GM21529 (cell line): Measurements from ENCODE around the gene GLA.
A peak's percentile ranks its signal among the peaks of the same experiment; 100 is the strongest.

Experiments used
- ATAC-seq: cut with Tn5 transposase; IDR thresholded peaks from one replicate; pipeline ENCODE4 v1.9.1; 2021; ENCODE audit not compliant: unreplicated experiment

Gene GLA

DNA sequence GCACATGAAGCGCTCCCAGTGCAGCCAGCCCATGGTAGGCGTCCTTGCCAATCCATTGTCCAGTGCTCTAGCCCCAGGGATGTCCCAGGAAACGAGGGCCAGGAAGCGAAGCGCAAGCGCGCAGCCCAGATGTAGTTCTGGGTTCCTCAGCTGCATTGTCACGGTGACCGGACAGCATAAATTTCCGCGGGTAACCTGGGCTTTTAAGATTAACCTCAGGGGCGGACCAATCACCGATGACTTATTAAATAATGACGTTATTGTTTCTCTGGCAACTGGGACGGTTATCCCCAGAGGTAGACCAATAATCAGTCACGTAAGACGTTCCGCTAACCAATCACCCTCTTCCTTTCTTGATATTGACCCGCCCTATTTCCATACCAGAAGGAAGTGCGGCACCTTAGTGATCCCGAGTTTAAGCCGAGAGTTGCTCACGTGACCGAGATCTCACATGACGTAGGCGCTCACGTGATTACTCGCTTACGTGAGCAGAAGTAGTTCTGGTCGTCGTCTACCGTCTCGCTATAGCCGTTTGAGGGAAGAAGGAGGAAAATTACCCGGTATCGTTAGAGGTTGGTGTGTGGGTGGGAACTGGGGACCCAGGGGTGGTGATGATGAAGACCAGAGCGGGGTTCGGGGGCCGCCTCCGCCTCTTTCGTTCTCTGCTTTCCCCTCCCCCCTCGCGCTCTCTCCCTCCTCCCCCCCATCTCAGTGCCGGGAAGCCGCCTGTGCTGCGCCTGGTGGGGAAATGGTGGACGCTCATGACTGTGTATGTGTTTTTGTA is at the start of gene GLA, which contains the start of gene HNRNPH2:
Gene GLA, minus strand, starts transcription at position 178 of the 784 bp plus-strand sequence. Its CDS starts 22 bp downstream, at position 156.
Gene HNRNPH2, plus strand, starts transcription at position 475 of the 784 bp plus-strand sequence. CDS start 3,767 bp downstream, outside the sequence.
- ATAC-seq, result peak; percentile 93

DNA sequence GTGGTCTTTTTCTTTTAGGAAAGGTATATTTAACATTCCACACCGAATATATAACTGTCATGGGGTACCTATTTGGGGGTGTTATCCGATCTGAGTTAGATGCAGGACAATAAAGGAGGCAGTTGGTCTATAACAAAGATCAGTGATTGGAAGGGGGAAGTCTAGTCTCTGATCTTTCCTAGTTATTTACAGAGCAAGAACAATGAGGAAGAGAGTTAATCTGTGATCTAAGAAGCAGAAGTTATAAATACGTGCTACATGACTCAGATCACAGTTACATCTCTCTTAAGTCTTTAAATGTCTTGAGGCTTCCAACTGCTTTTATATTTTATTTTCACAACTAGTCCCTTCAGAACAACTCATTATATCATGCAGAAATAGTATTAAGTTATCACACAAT is 44.3 kb upstream of the GLA start:
- no peak for ATAC-seq

DNA sequence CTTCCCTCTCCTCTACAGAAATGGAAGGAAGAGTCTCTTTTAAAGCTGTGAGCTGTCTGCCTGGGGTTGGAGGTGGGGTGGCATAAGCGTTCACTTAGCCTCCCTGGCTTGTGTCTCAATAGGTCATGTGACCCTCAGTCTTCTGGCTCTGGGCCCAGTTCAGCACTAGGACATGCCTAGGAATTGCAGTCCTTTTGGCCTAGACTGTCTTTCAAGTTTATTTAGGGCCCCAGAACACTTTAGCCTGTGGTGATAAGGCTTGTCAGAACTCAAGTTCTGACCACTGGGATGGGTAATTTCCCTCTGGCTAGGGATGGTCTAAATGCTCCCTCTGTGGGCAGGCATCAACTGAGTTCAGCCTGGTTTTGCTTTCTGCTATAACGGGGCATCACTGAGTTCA is 43.2 kb upstream of the GLA start:
- no peak for ATAC-seq

DNA sequence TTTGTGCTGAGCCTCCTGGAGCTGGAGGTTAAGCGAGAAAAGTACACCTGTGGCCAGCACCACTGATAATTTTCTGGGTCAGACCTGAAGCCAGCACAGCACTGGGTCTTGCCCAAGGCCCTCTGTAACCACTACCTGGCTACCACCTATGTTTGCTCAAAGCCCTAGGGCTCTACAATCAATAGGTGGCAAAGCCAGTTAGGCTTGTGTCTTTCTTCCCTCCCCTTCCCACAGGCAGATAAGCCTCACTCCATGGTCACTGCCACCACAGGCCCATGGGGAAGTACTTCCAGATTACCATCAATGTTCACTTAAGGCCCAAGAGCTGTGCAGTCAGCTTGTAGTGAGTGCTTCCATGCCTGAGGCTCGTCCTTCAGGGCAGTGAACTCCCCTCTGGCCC is 42.4 kb upstream of the GLA start:
- ATAC-seq, result no peak

DNA sequence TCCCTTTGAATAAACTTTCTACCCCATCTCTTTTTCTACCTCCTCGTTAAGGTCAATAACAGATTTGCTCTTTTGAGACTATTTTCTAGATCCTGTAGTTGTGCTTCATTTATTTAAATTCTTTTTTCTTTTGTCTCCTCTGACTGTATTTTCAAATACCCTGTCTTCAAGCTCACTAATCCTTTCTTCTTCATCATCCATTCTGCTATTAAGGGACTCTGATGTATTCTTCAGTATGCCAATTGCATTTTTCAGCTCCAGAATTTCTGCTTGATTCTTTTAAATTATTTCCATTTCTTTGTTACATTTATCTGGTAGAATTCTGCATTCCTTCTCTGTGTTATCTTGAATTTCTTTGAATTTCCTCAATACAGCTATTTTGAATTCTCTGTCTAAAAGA is 41.6 kb upstream of the GLA start:
- ATAC-seq, result no peak

DNA sequence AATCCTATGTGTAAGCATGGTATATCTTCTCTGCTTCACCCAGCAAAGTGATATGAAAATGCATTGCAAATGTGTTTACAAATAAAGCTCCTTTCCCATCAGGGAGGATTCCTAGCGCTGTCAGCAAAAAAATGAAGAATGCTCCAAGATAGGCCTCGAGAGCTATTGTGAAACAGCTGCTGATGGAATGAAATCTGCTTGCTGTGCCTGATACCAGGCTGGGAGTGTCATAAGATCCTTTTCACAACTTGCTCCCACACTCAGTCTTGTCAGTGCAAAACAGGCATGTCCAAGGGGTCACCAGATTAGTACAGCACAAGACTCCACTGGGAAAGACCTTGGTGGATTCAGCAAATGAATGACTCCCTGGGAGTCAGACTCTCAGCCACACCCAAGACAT is 34.4 kb upstream of the GLA start:
- no peak for ATAC-seq

DNA sequence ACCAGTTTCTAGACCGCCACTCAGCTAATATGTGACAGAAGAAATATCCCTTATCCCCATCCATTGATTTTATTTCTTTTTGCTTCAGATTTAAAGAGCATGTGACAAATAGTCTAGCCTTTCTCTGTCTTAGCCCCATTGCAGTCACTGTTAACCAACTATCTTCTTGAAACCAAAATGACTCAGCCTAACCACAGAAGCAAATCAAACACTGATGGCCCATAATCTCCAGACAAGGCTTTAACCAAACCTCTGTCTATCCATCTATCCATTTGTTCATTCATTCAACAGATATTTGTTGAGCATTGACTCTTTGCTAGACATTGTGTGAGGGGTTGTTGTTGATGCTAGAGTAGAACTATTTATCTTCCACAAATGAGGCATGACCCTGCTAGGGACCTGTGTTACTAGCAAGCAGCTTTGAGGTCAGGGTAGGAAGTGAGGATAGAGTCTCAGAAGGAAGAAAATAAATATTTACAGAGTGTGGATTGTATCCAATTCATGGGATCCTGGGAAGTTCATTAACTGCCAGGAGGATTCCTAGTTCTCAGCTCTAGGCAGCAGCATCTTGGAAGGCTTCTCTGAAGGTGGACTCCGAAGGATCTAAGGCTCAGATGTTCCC is 22.8 kb upstream of the GLA start:
- peak; percentile 90 for ATAC-seq

DNA sequence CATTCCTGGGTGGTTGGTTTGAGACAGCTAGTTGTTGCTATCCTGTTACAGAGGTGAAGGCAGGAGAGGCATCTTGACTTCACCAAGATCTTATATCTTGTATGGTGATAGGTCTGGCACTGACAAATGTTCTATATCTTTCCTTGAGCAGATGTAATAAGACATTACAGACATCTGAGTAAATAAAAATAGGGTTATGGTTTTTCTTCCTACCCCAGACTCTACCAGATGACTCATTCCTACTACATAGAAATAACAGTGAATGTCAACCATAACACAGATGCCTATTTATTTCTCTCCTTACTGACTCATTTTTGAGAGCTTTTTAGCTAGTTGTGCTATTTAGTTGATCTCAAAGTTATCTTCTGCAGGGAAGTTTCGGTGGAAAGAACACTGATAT is 22.2 kb upstream of the GLA start:
- peak; percentile 57 for ATAC-seq

DNA sequence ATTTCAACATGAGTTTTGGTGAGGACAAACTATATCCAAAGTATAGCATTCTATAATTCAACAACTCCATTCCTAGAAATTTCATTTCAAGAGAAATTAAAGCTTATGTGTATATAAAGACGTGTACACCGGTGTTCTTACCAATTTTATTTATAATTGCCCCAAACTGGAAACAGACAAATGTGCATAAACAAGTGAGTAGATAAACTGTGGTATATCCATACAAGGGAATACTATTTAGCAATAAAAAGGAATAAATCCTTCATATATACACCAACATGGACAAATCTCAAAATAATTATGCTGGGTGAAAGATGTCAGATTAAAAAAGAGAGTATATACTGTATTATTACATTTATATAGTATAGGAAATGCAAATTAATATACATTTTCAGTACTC is 20.2 kb upstream of the GLA start:
- no peak for ATAC-seq

DNA sequence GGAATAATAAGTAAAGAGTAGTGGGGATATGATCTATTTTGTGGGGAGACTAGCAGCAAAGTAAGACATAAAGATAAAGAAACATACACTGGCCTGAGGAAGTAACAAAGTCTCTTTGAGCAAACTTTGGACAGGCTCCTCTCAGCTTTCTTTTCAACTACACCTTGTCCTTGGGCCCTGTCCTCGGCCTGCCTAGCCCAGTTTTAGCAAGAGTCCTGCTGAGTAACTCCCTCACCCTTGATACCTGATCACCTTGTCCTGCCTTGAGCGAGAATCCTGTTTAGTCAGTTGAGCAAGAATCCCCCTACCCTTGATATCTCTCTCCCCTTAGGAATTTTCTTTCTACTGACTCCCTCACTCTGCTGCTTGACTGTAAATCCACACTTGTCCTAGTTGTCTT is 11.8 kb upstream of the GLA start:
- ATAC-seq, result no peak

DNA sequence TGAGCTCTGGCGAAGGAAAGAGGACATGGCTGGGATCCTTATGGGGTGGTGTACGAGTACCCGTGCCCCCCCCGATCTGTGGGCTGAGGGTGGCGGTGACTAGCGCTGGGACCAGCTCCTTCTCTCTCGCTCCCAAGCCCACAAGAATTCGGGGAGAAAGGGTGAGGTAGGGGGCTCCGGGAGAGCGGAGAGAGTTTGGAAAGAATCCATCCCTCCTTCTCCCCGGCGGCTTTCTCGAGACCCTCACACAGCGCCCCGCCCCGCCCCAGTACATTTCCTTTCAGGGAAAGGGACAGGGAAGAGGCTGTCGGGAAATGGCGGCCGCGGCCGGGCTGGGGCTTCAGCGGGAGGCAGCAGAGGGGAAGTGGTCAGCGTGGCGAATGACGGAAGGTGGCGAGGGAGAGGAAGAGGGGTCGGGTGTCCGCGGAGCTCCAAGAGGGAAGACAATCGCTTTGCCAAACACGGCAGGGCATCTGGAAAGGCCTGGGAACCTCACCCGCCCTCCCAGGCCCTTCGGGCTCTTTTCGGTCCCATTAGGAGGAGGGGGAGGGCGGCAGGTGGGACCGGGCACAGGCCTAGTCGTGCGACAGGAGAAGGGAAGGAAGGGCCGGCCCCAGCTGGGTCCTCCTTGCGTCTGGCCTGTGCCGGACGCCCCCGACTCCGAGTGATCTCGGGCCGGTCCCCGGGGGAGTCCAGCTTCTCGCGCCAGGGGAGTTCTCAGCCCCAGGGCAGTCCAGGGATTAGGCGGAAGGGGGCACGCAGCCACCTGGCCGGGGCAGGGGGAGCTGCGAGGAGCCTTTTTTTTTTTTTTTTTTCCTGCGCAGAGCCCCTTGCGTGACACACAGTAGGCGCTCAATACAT is 10.5 kb upstream of the GLA start:
- peak; percentile 47 for ATAC-seq

DNA sequence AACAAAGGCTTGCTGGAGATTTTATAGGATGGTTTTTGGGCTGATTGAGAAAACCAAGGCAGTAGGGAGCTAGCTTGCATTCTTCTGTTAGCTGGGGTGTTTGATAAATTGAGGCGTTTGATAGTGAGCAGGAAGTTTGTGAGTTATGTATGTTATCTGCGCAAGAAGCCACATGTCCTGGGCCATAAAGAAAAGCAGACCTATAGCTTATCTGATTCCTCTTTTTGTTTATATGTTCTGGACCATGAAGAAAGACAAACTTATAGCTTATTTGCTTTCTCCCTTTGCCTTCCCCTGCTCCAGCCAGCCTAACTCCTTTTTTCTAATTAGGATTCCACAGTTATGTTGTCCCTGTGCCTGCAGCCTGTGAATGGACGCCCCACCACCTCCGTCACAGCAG is 9.5 kb upstream of the GLA start:
- no peak for ATAC-seq

DNA sequence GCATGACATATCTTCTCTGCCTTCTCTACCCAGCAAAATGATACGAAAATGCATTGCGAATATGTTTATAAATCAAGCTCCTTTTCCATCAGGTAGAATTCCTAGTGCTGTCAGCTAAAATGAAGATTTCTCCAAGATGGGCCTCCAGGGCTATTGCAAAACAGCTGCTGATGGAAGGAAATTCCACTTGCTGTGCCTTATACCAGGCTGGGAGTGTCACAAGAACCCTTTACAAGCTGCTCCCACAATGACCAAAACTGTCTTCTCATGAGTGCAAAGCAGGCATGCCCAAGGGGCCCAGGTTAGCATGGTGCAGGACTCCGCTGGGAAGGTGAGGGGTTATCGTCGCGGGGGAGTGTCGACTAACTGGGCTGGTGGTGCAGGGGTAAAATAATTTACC is 9.0 kb upstream of the GLA start:
- no peak for ATAC-seq

DNA sequence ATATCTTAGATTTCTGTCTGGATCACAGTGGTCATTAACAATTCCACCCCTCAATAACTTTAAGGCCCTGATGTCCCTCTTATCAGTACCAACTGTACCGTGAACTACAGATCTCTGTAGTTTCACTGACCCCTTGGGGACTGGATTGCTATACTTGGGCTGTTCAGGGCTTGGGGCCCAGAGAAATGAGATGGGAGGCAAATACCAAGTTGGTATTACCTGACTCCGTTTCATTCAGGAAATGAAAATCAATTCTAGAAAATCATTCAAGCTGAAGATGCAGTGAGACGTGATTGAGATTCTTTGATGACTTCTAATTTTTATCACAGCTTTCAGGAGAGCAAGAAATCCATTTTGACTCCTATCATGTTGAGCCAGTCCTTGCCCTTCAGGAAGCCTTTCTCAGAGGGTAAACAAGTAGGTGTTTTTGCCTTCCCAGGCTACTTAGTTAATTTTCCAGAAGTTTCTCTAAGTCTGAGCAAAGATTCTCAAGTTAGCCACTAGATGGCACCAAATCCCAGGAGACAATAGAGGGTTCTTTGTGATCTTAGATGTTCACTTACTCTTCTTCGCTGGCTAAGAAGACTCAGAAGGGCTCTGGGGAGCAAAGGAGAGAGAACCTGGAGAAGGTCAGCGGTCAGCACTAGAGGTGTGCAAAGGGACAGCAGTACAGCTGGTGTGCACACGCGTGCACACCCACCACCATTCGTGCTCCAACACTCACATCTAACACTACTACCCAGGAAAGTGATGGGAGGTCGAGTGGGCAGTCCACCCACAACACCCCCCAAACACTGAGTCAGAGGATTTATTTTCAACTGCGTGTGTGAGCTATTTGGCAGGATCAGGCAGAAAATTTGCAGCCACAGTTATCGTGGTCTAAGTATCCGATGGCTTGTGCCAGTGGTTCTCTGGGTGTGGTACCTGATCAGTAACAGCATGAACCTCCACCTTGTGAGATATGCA is 7.7 kb upstream of the GLA start:
- peak; percentile 61 for ATAC-seq

DNA sequence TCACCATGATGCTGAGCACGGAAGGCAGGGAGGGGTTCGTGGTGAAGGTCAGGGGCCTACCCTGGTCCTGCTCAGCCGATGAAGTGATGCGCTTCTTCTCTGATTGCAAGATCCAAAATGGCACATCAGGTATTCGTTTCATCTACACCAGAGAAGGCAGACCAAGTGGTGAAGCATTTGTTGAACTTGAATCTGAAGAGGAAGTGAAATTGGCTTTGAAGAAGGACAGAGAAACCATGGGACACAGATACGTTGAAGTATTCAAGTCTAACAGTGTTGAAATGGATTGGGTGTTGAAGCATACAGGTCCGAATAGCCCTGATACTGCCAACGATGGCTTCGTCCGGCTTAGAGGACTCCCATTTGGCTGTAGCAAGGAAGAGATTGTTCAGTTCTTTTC is 4.3 kb upstream of the GLA start:
- no peak for ATAC-seq

DNA sequence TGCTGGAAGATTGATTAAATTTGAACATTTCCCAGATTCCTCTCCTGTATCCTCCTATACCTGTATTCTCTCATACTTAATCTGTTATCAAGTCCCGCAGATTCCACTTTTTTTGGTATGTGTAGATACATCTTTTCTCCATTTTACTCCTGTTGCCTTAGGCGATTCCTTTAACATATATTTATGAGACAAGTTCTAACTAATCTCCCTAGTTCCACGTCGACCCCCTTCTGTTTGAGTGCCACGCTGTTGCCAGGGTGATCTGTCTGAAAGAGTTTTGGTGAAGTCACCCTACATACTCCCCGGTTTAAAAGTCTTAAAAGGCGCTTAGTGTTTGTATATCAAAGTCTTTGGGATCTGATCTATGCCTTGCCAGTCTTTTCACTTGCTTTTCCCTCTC is 2.7 kb upstream of the GLA start:
- ATAC-seq, result no peak

DNA sequence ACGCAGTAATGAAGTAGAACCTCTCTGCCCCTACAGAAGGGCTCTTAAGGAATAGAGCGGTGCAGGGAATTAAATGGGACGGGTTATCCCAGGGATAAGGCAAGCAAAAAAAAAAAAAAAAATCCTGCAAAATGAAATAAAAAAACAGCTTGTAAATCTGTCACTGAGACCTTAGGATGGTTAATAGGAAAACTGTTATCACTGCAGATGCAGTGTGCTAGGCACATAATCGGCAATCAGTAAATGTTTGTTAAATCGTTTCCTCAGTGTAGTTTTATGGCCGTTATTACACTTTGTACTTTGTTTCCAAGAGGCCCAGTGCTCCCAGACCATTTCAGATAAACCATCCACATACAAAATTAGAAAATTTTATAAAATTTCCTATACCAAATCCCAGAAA is 1.3 kb upstream of the GLA start:
- no peak for ATAC-seq

DNA sequence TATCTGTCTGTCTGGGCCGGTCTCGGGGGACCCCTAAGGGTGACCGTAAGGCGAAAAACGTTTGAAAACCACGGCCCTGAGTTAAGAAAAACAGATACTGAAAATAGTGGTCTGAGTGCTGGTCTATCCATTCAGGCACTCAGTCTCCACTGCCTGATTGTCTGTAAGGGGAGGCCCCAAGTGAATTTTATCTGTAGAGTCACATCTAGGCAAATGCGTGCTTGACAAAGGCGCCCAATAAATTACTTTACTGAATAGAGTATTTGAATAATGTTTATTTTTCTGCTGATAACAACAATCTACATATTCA is 762 bp upstream of the GLA start:
- ATAC-seq, result no peak

DNA sequence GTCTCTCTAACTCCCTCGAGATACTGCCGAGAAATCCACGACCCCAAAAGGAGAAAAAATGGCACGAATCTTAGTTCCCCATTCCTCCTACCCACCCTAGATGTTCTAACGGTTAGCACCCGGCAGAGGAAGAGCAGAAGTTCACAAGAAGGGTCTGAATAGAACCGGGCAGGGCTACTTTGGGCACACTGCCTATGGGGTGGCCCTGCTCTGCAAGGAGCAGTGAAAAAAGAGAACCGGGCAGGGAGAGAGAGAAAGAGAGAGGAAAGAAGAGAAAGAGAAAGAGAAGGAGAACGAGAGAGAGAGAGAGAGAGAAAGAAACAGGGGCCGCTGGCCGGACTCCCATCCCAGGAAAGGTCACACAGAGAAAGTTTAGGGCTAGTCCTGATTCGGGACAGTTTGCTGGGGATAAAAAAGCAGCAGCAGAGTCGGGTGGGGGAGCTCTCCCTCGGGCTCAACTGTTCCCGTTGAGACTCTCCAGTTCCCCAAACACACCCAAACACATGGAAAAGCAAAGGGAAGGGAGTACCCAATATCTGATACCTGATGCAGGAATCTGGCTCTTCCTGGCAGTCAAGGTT is 468 bp downstream of the GLA start:
- no peak for ATAC-seq

DNA sequence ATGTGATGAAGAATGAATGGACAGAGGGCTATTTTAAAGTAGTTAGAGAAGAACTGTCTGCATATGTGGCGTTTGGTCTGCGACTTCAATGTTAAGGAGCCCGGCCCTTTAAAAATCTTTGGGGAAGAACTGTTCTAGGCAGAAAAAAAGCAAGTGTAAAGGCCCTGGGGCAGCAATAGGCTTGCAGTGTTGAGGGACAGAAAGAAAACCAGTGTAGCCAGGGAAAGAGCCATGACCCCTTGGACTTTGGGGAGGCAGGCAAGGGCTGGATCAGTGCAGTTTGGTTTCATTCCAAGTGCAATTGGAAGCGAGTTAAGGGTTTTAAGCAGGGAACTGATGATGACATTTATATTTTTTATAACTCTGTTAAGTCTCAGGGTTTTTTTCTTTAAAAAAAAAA is 7.9 kb downstream of the GLA start:
- no peak for ATAC-seq
